NT2/D1 (cell line): ENCODE measurements around the gene OAS2.

Experiments used
- YY1 ChIP-seq: IDR thresholded peaks from 2 replicates; pipeline ENCODE4 v1.6.1; 2011; ENCODE audit not compliant: insufficient read length, insufficient read depth
- ZNF274 ChIP-seq: IDR thresholded peaks from 2 replicates; pipeline ENCODE4 v1.6.1; 2011; ENCODE audit warnings: mild to moderate bottlenecking, low read depth, low read length

DNA sequence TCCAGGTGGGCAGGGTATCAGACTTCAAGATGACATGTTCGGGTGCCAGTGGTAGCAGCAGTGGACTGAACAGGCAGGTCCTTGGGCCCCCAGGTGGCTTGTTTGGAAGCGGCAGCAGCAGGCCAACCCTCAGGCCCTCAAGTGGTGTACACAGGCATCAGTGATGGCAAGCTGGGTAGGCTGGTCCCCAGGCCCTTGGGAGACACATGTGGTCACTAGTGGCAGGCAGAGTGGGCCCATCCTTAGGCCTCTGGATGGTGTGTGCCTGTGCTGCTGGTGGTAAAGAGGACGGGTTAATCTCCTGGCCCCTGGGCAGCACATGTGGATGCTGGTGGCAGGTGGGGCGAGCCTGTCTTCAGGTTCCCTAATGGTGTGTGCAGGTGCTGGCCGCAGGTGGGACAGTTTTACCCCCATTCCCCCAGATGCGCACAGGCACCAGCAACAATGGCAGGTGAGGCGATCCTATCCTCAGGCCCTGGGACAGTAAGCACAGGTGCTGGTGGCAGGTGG, 8.0 kb downstream of the OAS2 start:
- TF ChIP-seq ZNF274 (no peak), YY1 (no peak)
